Neural progenitor cell (in vitro differentiated cells): ENCODE measurements around the gene DIS3L2.

ENCODE experiments used
- EZH2 ChIP-seq: fragments of 200-600 bp; sonication (generic); IDR thresholded peaks from 2 replicates; pipeline ENCODE4 v1.6.1; 2017; ENCODE audit warnings: antibody characterized with exemption, mild to moderate bottlenecking, moderate library complexity
- EZH2phosphoT487 ChIP-seq: fragments of 200-600 bp; sonication (generic); IDR thresholded peaks from 2 replicates; pipeline ENCODE4 v1.6.1; 2017; ENCODE audit warnings: antibody characterized with exemption
- TF ChIP-seq, protein P1 (sequence below): fragments of 200-600 bp; sonication (generic); IDR thresholded peaks from 2 replicates; pipeline ENCODE4 v1.5.1; 2017; ENCODE audit warnings: antibody characterized with exemption, mild to moderate bottlenecking

DNA sequence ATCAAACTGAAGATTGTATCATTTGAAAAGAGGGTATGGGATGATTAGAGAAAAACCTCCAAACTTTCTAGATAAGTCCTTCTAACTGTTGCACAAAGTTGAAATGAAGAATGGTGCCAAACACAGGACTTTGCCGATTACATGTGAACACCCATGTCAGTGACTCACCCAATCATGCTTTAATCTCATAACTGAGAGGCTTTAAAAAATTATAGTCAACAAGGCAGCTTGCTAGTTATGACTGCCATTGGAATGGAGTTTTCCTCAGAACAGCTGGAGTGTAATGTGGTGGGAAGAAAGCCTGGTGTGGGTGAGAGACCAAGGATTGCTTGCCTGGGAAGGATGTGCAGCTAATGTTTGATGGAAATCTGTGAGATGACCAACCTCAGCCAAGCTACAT lies 318.8 kb downstream of the DIS3L2 start:
- TF ChIP-seq, protein P1, sequence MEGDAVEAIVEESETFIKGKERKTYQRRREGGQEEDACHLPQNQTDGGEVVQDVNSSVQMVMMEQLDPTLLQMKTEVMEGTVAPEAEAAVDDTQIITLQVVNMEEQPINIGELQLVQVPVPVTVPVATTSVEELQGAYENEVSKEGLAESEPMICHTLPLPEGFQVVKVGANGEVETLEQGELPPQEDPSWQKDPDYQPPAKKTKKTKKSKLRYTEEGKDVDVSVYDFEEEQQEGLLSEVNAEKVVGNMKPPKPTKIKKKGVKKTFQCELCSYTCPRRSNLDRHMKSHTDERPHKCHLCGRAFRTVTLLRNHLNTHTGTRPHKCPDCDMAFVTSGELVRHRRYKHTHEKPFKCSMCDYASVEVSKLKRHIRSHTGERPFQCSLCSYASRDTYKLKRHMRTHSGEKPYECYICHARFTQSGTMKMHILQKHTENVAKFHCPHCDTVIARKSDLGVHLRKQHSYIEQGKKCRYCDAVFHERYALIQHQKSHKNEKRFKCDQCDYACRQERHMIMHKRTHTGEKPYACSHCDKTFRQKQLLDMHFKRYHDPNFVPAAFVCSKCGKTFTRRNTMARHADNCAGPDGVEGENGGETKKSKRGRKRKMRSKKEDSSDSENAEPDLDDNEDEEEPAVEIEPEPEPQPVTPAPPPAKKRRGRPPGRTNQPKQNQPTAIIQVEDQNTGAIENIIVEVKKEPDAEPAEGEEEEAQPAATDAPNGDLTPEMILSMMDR = no peak
- TF ChIP-seq EZH2 (no peak), EZH2phosphoT487 (no peak)
